Neural cell (in vitro differentiated cells): ENCODE measurements around the gene SUCLG2. TPM values are rescaled to one million over a fixed set of nuclear protein-coding genes. Genes with fewer than 3 reads are reported as not detected.

ENCODE experiments used
- H2AFZ ChIP-seq: fragments of 200-600, 300-800 bp; sonication (generic), shearing (Covaris generic); 2 replicates; pipeline ENCODE4 v1.6.0; 2014; ENCODE audit warnings: low read depth, mild to moderate bottlenecking, antibody characterized with exemption, low read length, moderate library complexity
- H3F3A ChIP-seq: fragments of 200-600 bp; shearing (Covaris generic); 2 replicates; pipeline ENCODE4 v1.6.1; 2016; ENCODE audit warnings: mild to moderate bottlenecking, moderate library complexity, mixed read lengths, antibody characterized with exemption, low read length; ENCODE audit not compliant: insufficient read depth, poor library complexity, severe bottlenecking
- H3K27ac ChIP-seq: fragments of 200-600, 300-800 bp; sonication (generic), shearing (Covaris generic); 2 replicates; pipeline ENCODE4 v1.5.1; 2014; ENCODE audit warnings: mild to moderate bottlenecking, low read length, moderate library complexity
- H3K27me3 ChIP-seq: fragments of 300-800, 200-600 bp; sonication (generic), shearing (Covaris generic); 2 replicates; pipeline ENCODE4 v1.6.0; 2014; ENCODE audit warnings: mild to moderate bottlenecking, low read depth, low read length, moderate library complexity; ENCODE audit not compliant: insufficient read depth
- H3K36me3 ChIP-seq: fragments of 300-800, 200-600 bp; sonication (generic), shearing (Covaris generic); 2 replicates; pipeline ENCODE4 v1.5.1; 2014; ENCODE audit warnings: mild to moderate bottlenecking, antibody characterized with exemption, low read length, moderate library complexity; ENCODE audit not compliant: insufficient read depth
- H3K4me2 ChIP-seq: fragments of 300-800, 200-600 bp; sonication (generic), shearing (Covaris generic); 2 replicates; pipeline ENCODE4 v1.6.0; 2014; ENCODE audit warnings: mild to moderate bottlenecking, low read length
- H3K4me3 ChIP-seq: fragments of 300-800, 200-600 bp; sonication (generic), shearing (Covaris generic); 2 replicates; pipeline ENCODE4 v1.5.1; 2014; ENCODE audit warnings: mild to moderate bottlenecking, low read length, moderate library complexity
- H3K79me2 ChIP-seq: fragments of 200-600 bp; shearing (Covaris generic); replicated peaks from 2 replicates; pipeline ENCODE4 v1.6.0; 2014; ENCODE audit warnings: mild to moderate bottlenecking, low read length, moderate library complexity; ENCODE audit not compliant: insufficient read depth
- H3K9ac ChIP-seq: fragments of 300-800, 200-600 bp; sonication (generic), shearing (Covaris generic); 2 replicates; pipeline ENCODE4 v1.6.1; 2016; ENCODE audit warnings: mild to moderate bottlenecking, low read length, mixed read lengths
- H3K9me2 ChIP-seq: fragments of 200-600 bp; shearing (Covaris generic); 2 replicates; pipeline ENCODE4 v1.6.1; 2016; ENCODE audit warnings: mild to moderate bottlenecking, low read length, mixed read lengths; ENCODE audit not compliant: insufficient read depth
- H3K9me3 ChIP-seq: fragments of 200-600, 300-800 bp; sonication (generic), shearing (Covaris generic); 2 replicates; pipeline ENCODE4 v1.6.1; 2016; ENCODE audit warnings: mild to moderate bottlenecking, mixed run types, low read length, moderate library complexity, mixed read lengths
- H4K20me1 ChIP-seq: fragments of 200-600 bp; shearing (Covaris generic); 2 replicates; pipeline ENCODE4 v1.6.1; 2016; ENCODE audit warnings: mild to moderate bottlenecking, mixed run types; ENCODE audit not compliant: insufficient read depth
- CTCF ChIP-seq: fragments of 450-650 bp; IDR thresholded peaks from 2 replicates; pipeline ENCODE4 v1.5.1; 2014; ENCODE audit warnings: antibody characterized with exemption, mild to moderate bottlenecking, moderate library complexity; ENCODE audit not compliant: poor library complexity, severe bottlenecking
- EP300 ChIP-seq: fragments of 450-650 bp; conservative IDR thresholded peaks from 2 replicates; pipeline ENCODE4 v1.6.1; 2014; ENCODE audit warnings: antibody characterized with exemption, mild to moderate bottlenecking, moderate library complexity; ENCODE audit not compliant: poor library complexity, severe bottlenecking
- EZH2 ChIP-seq: fragments of 200-600, 300-800 bp; shearing (Covaris generic), sonication (generic); IDR thresholded peaks from 2 replicates; pipeline ENCODE4 v1.6.1; 2014; ENCODE audit warnings: antibody characterized with exemption, low read length, borderline replicate concordance, mild to moderate bottlenecking; ENCODE audit not compliant: insufficient read depth, poor library complexity, severe bottlenecking
- MXI1 ChIP-seq: fragments of 450-650 bp; conservative IDR thresholded peaks from 2 replicates; pipeline ENCODE4 v1.6.1; 2014; ENCODE audit warnings: antibody characterized with exemption, mild to moderate bottlenecking; ENCODE audit not compliant: poor library complexity, severe bottlenecking
- POLR2AphosphoS5 ChIP-seq: IDR thresholded peaks from 2 replicates; pipeline ENCODE4 v1.6.1; 2012
- RAD21 ChIP-seq: fragments of 450-650 bp; conservative IDR thresholded peaks from 2 replicates; pipeline ENCODE4 v1.6.1; 2014; ENCODE audit warnings: antibody characterized with exemption, mild to moderate bottlenecking, moderate library complexity
- REST ChIP-seq: IDR thresholded peaks from 2 replicates; pipeline ENCODE4 v1.6.1; 2012; ENCODE audit warnings: borderline replicate concordance
- SMC3 ChIP-seq: fragments of 450-650 bp; conservative IDR thresholded peaks from 2 replicates; pipeline ENCODE4 v1.6.1; 2014; ENCODE audit warnings: antibody characterized with exemption, mild to moderate bottlenecking, moderate library complexity; ENCODE audit not compliant: poor library complexity
- TAF1 ChIP-seq: IDR thresholded peaks from 2 replicates; pipeline ENCODE4 v1.6.1; 2012; ENCODE audit warnings: low read depth
- polyA plus RNA-seq: library from polyadenylated mRNA; depleted of rRNA; stranded (reverse); fragments of >200 nt; gene quantifications from 2 replicates; pipeline ENCODE4 v1.2.3, GENCODE V29; 2014

SUCLG2 gene
- polyA plus RNA-seq, 1 donor from 2014 or later, result 0.15 TPM

- TF ChIP-seq EP300 (no peak), CTCF (no peak), TAF1 (no peak), REST (no peak), MXI1 (no peak), POLR2AphosphoS5 (no peak), RAD21 (no peak), EZH2 (no peak), SMC3 (no peak)
- Histone ChIP-seq H3K4me3 (no peak overlapping the region), H4K20me1 (no peaks in the 10 kb centered on the region), H2AFZ (no peak overlapping the region), H3K9me2 (no peaks in the 10 kb centered on the region), H3K27me3 (no peaks in the 10 kb centered on the region), H3K4me2 (no peak overlapping the region), H3K9me3 (no peaks in the 10 kb centered on the region), H3F3A (no peaks in the 10 kb centered on the region), H3K27ac (no peak overlapping the region), H3K79me2 (no peaks in the 10 kb centered on the region), H3K36me3 (no peaks in the 10 kb centered on the region), H3K9ac (no peak overlapping the region)
Observed at GRCh38 chr3:67487564-67488114, 166.8 kb downstream of the SUCLG2 start.

- Histone ChIP-seq H4K20me1 (no peaks in the 10 kb centered on the region), H3K36me3 (no peaks in the 10 kb centered on the region), H3K79me2 (no peaks in the 10 kb centered on the region), H3K9me2 (no peaks in the 10 kb centered on the region), H3K4me3 (no peak overlapping the region), H2AFZ (no peak overlapping the region), H3K9me3 (no peaks in the 10 kb centered on the region), H3K27me3 (no peaks in the 10 kb centered on the region), H3K4me2 (no peak overlapping the region), H3K9ac (no peak overlapping the region), H3F3A (no peaks in the 10 kb centered on the region), H3K27ac (no peak overlapping the region)
- TF ChIP-seq RAD21 (no peak), CTCF (no peak), REST (no peak), MXI1 (no peak), SMC3 (no peak), TAF1 (no peak), POLR2AphosphoS5 (no peak), EZH2 (no peak), EP300 (no peak)
Observed at GRCh38 chr3:67486883-67487282, 167.5 kb downstream of the SUCLG2 start.
